Gastroesophageal sphincter (tissue), 3 donors: Measurements from ENCODE around the gene KCNAB1.

Source experiments
- EP300 ChIP-seq: sonication (generic); formaldehyde crosslinking; IDR thresholded peaks from one replicate; pipeline ENCODE4 v1.6.1; 2017; ENCODE audit warnings: antibody characterized with exemption, mild to moderate bottlenecking
- POLR2AphosphoS5 ChIP-seq: sonication (generic); formaldehyde crosslinking; IDR thresholded peaks from one replicate; pipeline ENCODE4 v1.6.1; 2017; ENCODE audit warnings: antibody characterized with exemption
- TF ChIP-seq, protein P1 (sequence below), 4 experiments: fragments of 200-600 bp in 2 of 4; fragments of 450-650 bp in 2 of 4; sonication (generic) in 1 of 4; IDR thresholded peaks; one replicate each; pipeline ENCODE4 v1.5.1; 2017 to 2019; ENCODE audit warnings: antibody characterized with exemption in 4 of 4, mild to moderate bottlenecking in 2 of 4, moderate library complexity in 2 of 4

DNA sequence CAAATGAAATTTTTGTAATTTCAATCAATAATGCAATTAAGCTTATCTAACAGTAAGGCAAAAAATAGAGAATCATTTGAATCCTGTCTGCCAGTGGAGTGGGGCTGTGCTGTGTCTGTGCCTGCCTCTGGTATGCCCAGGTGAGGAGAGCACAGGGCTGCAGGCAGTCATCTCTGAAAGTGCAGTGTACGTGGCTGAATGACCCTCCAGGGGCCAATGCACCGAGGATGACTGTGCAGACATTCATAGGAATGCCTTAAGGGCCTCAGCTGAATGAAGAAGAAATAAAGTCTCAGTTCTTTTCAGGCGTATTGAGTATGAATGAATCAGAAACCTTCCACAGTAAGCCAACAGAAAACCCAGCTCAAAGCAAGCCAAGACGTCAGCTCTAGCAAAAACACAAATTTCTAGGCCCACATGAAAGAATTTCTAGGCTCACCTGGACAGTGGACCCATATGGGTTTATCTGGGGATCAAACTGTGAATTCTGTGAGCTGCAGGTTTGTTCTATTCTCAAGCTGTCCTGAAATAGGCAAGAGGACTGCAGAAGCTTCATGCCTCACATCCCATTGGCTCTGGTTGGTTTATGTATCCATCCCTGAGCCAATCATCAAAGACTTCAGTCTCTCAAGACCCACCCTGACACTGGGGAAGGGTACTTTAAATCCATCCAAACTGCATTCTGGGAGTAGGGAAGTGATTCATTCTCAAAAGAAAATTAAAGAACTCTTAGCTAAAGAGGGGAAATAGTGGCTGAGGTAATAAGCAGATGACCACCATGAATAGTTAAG is 311.2 kb downstream of the KCNAB1 start:
- TF ChIP-seq POLR2AphosphoS5: no peak
- TF ChIP-seq EP300: no peak
- TF ChIP-seq, protein P1, sequence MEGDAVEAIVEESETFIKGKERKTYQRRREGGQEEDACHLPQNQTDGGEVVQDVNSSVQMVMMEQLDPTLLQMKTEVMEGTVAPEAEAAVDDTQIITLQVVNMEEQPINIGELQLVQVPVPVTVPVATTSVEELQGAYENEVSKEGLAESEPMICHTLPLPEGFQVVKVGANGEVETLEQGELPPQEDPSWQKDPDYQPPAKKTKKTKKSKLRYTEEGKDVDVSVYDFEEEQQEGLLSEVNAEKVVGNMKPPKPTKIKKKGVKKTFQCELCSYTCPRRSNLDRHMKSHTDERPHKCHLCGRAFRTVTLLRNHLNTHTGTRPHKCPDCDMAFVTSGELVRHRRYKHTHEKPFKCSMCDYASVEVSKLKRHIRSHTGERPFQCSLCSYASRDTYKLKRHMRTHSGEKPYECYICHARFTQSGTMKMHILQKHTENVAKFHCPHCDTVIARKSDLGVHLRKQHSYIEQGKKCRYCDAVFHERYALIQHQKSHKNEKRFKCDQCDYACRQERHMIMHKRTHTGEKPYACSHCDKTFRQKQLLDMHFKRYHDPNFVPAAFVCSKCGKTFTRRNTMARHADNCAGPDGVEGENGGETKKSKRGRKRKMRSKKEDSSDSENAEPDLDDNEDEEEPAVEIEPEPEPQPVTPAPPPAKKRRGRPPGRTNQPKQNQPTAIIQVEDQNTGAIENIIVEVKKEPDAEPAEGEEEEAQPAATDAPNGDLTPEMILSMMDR (IDR thresholded peaks at IDR 0.05): no peak
